Testis (tissue), 2 donors: Measurements from ENCODE around the gene CSMD2.

ENCODE experiments used
- POLR2A ChIP-seq: fragments of 450-650 bp; IDR thresholded peaks from one replicate; pipeline ENCODE4 v1.6.1; 2017; ENCODE audit warnings: antibody characterized with exemption, mild to moderate bottlenecking, moderate library complexity
- TF ChIP-seq, protein P1 (sequence below), 3 experiments: fragments of 450-650 bp in 2 of 3; fragments of 200-600 bp in 1 of 3; sonication (generic) in 1 of 3; IDR thresholded peaks; one replicate each; pipeline ENCODE4 v1.5.1; 2016 to 2019; ENCODE audit warnings: antibody characterized with exemption in 3 of 3, mild to moderate bottlenecking in 2 of 3, moderate library complexity in 1 of 3

DNA sequence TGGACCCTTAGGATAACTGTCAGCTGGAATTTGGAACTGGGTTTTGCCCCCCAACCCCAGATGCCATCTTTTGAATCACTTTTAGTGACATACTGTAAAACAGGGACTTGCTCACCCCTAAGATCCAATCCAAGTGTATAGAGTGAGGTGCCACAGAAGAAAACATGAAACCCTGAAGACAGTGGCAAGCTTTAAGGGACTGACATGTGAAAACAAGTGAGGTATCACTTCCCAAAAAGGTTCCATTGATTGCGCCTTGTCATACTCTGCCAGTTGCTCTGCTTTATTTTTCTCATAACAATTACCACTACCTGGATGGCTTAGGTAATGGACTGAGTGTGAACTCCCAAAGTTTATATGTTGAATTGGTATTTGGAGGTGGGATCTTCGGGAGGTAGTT, 115.6 kb downstream of the CSMD2 start:
- TF ChIP-seq, protein P1, sequence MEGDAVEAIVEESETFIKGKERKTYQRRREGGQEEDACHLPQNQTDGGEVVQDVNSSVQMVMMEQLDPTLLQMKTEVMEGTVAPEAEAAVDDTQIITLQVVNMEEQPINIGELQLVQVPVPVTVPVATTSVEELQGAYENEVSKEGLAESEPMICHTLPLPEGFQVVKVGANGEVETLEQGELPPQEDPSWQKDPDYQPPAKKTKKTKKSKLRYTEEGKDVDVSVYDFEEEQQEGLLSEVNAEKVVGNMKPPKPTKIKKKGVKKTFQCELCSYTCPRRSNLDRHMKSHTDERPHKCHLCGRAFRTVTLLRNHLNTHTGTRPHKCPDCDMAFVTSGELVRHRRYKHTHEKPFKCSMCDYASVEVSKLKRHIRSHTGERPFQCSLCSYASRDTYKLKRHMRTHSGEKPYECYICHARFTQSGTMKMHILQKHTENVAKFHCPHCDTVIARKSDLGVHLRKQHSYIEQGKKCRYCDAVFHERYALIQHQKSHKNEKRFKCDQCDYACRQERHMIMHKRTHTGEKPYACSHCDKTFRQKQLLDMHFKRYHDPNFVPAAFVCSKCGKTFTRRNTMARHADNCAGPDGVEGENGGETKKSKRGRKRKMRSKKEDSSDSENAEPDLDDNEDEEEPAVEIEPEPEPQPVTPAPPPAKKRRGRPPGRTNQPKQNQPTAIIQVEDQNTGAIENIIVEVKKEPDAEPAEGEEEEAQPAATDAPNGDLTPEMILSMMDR (IDR thresholded peaks at IDR 0.05), result no peak
- no peak for TF ChIP-seq POLR2A
